GM19395 (cell line): Measurements from ENCODE around the gene GRK6.
"Not testable (repeated sequence)": the region's sequence is repeated elsewhere in the genome, so short reads cannot be mapped to it uniquely, and the experiment has no call there.

Experiments
- ATAC-seq: cut with Tn5 transposase; IDR thresholded peaks from one replicate; pipeline ENCODE4 v1.9.1; 2021; ENCODE audit warnings: mild to moderate bottlenecking, moderate library complexity; ENCODE audit not compliant: unreplicated experiment

GRK6 gene

DNA sequence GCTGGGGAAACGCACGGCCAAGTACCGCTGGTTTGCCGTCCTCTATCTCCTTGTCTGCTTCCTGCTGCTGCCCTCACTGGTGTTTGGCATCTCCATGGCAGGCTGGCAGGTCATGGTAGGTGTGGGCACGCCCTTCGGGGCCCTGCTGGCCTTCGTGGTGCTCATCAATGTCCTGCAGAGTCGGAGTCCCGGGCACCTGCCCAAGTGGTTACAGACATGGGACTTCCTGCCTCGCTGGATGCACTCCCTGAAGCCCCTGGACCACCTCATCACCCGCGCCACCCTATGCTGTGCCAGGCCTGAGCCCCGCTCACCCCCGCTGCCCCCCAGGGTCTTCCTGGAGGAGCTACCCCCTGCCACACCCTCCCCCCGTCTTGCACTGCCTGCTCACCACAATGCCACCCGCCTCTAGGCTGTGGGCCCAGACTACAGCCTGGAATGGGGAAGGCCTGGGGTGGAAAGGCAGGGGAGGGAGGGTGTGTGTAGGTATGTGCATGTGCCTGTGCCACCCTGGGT lies 28.5 kb upstream of the GRK6 start:
- no peak for ATAC-seq

- no peak for ATAC-seq
These were observed 26.2 kb upstream of the GRK6 start, which contains the start of gene PFN3 for GRCh38 chr5:177399997-177400868. Gene PFN3, minus strand, starts transcription at chr5:177400661. Its CDS starts 85 bp downstream, at chr5:177400576.

DNA sequence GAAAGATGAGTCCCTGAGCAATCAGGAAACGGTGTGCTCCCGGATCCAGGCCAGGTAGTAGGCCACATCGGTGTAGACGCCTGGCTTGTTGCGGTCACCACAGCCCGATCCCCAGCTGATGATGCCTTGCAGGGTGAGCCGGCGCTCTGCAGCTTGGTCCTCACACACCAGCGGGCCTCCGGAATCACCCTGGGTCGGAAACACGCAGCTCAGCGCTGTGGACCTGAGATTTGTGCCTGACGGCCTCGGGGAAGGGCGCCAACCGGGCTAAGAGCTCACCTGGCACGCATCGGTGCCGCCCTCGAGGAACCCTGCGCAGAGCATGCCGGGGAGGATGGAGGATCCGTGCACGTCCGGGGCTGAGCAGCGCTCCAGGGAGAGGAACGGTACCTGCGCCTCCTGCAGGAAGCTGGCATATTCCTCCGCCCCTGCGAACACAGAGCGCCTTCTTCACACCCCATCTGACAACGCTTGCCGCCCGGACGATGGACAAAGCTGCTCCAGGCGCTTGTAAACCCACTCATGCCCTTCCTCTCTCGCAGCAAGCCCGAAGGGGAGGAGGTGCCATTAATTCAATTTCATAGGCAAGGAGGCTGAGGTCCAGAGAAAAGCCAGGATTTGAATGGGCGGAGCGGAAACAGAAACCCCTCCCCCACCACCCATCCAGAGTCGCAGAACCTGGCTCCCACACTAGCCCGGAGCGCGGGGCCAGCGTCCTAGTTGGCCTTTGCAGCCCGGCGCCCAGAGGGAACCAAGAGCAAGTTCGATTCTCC lies 24.0 kb upstream of the GRK6 start:
- no peak for ATAC-seq

DNA sequence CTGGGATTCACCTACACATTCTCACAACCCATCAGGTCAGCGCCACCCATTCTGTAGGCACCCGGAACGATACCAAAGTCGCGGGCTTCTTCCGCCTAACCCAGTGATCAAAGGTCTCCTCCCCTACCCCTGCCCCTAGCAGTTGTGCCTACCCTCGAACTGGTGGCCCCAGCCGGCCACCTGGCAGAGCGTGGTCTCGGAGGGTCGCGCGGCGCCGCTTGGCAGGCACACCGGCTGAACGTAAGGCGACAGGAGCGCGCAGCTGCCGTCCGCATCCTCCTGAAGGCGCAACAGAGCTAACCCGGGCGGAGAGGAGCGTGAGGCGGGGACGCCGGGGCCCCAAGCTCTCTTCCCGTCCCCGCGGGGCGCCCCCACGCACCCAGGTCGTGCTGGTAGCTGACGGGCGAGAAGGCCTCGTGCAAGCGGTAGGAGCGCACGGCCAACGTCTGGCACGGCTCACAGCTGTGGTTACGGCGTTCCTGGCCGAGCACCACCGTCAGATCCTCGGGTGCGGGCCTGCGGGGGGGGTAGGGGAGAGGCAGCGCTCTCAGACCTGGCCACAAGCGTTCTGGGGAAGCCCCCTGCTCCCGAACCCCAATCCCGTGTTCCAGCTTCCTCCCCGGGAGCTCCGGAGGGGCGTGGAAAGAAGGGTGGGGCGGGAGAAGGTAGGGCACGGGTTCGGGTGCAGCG lies 23.2 kb upstream of the GRK6 start:
- peak; percentile 39 for ATAC-seq

DNA sequence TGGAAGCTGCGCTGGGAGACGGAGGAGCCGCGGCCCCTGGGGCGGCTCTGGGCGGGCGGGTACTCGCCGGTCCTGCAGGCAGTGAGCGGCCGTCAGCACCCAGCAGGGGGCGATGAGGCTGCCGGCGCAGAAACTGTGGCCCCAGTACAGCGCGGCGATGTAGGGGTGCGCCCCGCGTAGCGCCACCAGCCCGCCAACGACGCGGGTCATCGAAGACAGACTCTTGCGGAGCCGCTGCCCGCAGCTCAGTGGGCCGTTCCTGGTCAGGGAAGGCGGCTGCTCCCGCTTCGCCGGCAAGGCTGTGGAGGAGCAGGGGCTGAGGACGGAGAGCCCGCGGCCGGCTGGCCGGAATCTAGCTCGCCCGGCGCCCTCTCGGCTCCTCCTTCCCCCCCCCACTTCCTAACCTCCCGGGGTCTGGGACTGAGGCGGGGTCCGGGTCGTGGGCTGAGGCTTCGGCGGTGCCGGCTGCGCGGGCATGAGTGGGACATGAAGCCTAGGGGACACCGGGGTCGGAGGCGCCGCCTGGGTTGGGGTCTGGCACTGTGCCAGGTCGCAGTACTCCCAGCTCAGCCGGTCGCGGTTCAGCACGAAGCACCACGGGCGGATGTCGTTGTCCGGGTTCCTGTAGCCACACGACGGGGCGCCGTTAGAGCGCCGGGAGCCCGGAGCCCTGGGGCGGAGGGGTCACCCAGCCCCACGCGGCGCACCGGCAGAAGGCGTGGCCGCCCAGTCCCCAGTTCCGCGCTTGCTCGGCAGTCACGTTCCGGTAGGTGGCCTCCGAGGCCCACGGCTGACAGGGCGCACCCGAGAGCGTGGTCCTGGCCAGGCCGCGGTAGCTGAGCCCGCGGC lies 22.5 kb upstream of the GRK6 start:
- ATAC-seq, result peak; percentile 84

DNA sequence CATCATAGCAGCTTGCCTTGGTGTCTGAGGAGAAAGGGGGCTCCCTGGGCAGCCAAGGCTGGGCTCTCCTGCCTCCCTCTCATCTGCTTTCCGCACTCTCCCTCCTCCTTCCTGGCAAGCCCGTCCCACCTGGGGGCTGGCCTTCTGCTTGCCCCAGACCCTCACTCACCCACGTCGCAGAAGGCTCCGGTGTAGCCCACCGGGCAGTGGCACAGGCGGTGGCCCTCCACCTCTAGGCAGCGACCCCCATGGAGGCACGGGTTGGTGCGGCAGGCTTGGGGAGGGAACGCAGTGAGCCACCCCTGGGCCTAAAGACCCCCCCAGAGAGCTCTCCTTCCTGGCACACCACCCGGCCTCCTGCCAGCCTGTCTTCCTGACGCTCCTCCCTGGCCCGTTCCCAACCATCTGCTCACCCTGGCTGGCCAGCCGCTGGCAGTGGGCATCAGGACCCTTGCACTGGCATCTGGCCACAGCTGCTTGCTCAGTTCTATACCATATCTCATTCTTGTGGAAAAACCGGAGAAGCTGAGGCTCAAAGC lies 21.8 kb upstream of the GRK6 start:
- ATAC-seq, result no peak

DNA sequence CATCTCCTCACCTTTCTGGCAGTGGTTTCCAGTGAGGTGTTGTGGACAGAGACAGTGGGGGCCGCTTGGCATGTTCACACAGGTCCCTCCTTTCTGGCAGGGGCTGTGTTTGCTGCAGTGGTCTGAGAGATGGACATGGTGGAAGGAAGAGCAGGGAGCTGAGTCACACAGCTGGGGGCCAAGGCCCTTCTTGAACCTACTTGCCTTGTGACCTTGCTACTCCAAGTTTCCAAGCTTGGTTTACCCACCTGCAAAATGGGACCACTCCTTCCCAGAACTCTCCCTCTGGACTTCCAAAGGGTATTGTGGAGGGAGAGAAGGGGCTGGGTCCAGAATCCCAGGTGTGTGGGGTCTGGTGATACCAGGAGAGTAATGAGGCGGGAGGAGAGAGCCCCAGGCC lies 21.2 kb upstream of the GRK6 start:
- no peak for ATAC-seq

- ATAC-seq, result no peak
These were observed 20.7 kb upstream of the GRK6 start for GRCh38 chr5:177405805-177406204.

- no peak for ATAC-seq
These were observed 17.3 kb upstream of the GRK6 start, which contains the start of gene F12 for GRCh38 chr5:177409043-177409801. Gene F12, minus strand, starts transcription at chr5:177409564. Its CDS starts 37 bp downstream, at chr5:177409527.

DNA sequence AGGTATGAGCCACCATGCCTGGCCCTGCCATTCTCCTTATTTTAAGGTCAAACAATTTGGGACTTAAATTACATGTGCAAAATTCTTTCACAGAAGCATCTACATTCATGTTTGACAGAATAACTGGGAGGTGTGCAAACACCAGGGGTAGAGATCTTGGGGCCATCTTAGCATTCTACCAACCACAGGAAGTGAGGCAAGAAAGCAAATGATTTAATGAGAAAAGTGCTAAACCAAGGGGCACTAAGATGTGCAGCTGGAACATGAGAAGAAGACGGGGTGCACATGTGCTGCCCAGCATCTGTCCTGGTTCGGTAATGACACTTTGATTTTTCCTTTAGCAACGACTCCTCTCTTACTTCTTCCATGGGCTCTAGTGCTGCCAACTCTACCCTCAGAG lies 15.9 kb upstream of the GRK6 start:
- no peak for ATAC-seq

GRCh38 chr5:177412603-177413233 lies 13.8 kb upstream of the GRK6 start:
- peak; percentile 86 for ATAC-seq

DNA sequence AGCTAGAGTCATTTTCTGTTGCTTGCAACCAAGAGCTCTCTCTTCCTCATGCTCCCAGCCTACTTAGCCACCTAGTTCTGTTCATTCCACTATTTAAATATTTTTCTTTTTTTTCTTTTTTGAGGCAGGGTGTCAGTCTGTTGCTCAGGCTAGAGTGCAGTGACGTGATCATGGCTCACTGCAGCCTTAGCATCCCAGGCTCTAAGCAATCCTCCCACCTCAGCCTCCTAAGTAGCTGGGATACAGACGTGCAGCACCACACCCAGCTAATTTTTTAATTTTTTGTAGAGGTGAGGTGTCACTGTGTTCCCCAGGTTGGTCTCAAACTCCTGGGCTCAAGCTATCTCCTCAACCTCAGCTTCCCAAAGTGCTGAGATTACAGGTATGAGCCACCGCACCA lies 12.0 kb upstream of the GRK6 start:
- ATAC-seq, result no peak

GRCh38 chr5:177417081-177417480 lies 9.4 kb upstream of the GRK6 start:
- ATAC-seq, result not testable (repeated sequence)

- ATAC-seq, result no peak
These were observed 7.4 kb upstream of the GRK6 start for GRCh38 chr5:177419046-177419445.

DNA sequence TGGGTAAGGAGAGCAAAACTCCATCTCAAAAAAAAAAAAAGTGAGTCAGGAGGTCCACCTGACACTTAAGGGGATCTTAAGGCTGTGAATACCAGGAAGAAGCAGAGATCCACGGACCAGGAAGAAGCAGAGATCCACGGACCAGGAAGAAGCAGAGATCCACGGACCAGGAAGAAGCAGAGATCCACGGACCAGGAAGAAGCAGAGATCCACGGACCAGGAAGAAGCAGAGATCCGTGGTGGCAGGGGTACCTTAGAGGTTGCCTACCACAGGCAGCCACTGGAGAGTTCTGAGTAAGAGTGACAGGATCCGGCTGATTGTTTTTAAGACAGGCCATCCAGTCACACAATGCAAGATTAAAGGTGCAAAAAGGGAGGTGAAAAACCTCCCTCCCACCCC lies 6.0 kb upstream of the GRK6 start:
- not testable (repeated sequence) for ATAC-seq

DNA sequence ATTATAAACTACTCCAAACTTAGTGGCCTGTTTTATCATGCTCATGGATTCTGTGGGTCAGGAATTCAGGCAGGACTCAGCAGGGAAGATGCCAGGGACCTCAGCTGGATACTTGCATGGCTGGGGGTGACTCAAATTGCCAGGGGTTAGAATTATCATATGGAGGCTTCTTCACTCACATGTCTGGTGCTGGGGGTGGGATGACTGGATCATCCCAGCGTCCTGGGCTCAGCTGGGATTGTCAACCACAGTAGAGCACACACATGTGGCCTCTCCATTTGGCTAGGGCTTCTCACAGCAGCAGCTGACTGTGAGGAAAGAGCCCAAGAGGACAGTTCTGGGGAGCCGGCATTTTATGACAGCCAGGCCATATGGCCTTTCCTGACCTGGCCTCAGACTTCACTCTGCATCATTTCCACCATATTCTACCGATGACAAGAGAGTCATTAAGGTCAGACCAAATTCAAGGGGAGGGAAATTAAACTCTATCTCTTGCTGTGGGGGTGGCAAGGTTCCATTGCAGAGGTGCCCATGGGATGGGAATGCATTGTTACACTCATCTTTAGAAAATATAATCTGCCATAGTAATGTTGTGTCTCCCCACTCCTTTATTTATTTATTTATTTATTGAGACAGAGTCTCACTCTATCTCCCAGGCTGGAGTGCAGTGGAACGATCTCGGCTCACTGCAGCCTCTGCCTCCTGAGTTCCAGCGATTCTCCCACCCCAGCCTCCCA lies 5.2 kb upstream of the GRK6 start:
- ATAC-seq, result no peak

GRCh38 chr5:177423671-177424070 lies 2.8 kb upstream of the GRK6 start:
- ATAC-seq, result no peak

DNA sequence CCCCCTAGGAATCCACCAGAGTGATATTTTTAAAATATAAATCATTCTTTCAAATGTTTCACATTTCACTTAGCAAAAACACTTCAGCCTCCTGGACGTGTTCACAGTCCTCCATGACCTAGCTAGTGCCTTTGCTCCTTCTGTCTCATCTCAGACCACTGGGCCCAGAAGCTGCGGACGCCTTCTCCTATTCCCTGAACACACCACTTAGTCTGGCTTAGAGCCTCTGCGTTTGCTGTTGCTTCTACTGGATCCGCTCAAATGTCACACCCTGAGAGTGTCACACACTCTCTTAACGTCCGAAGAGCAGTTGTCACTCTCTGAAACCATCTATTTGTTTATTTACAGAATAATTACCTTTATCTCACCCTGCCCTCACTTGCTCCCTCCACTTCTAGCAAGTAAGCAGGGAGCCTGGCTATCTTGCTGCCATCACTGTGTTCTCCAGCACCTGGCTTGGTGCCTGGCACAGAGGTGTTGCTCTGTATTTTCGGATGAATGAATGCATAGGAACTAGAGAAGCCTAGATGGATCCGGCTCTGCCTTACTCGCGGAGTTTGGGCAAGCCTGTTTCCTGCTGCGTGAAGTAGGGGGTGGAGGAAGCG lies 1.2 kb upstream of the GRK6 start:
- ATAC-seq, result no peak
